NCI-H2196 treated with DMSO at 0.1 percent for 48 hours (cell line): ENCODE results near the gene NEMP1.
A peak's percentile ranks its signal among the peaks of the same experiment; 100 is the strongest.
"Not testable (repeated sequence)": the region's sequence is repeated elsewhere in the genome, so short reads cannot be mapped to it uniquely, and the experiment has no call there.

Experiments
- DNase-seq: peaks from one replicate; lab custom pipeline; 2025; ENCODE audit not compliant: unreplicated experiment; lab: John Stamatoyannopoulos, UW

Gene NEMP1

GRCh38 chr12:57031138-57031725 is 47.4 kb downstream of the NEMP1 start:
- DNase-seq: peak; percentile 61

GRCh38 chr12:57029457-57029856 is 49.1 kb downstream of the NEMP1 start:
- no peak for DNase-seq

GRCh38 chr12:57027805-57028153 is 50.8 kb downstream of the NEMP1 start:
- no peak for DNase-seq

DNA sequence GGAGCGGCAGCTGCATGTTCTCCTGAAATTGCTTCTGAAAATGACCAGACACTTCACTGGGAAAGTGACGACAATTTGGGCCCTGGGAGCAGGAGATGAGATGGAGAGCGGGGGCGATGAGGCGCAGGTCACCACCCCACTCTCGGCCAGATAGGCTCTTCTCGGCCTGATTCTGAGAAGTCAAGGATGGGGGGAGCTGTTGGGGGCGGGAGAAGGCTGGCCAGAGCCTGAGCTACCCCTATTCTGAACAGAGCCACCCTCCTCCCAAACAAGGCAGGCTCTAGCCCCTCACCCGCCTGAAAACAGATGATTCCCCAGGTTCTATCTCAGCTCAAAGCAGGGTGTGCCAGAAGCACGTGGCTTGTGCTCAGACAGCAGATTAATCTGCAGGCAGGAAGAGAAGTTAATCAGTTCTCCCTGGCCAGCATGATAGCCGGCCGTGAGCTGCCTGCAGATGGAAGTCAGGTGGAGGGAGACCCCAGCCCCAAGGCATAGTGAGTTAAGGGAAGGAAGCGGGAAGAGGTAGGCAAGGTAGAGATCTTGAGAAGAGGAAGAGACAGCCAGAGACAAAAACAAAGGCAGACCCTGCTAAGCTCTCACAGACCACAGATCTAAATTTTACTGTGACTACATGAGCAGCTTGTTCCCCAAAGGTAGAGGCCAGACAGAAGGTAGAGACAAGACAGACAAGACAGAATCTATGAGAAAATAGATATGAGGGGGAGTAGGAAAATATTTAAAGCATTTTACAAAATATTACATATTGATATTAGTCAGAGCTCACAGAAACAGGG is 51.4 kb downstream of the NEMP1 start:
- no peak for DNase-seq

DNA sequence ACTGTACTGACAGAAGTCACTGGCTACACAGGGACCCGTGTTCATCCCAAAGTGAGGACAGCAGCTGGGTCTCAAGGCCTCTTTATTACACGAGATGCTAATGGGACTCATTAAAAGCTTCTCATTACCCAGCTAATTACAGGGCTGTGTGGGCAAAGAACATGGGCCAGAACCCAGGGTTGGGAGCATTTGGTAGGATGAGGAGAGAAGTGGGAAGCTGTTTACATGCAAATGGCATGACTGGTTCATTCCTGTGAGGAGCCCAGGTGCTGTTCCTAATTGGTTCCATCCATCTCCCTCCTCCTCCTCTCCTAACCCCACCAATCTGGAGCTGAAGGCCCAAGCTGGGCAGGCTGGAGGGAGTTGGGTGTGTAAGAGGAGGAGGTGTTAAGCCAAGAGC is 53.4 kb downstream of the NEMP1 start:
- no peak for DNase-seq

GRCh38 chr12:57022324-57022723 is 56.3 kb downstream of the NEMP1 start:
- not testable (repeated sequence) for DNase-seq

- DNase-seq: no peak
Measured at GRCh38 chr12:57019983-57020719, 58.4 kb downstream of the NEMP1 start.

DNA sequence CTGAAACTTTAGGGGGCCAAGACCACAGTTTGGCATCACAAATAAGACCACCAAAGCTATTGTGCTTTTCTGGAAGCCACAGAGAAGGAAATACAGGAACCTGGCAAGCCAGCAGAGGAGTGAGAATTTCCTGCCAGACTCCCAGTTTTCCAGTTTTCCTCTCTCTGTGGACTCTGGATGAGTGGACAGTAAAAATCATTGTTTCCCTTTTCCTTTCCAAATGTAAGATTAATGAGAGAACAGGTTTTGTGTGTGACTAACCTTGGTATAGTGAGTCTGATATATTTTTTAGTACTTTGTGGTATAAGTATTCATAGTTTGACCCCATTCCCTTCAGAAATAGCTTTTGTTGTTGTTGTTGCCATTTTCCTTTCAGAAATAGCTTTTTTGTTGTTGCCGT is 59.7 kb downstream of the NEMP1 start:
- no peak for DNase-seq

GRCh38 chr12:57018353-57018752 is 60.2 kb downstream of the NEMP1 start:
- not testable (repeated sequence) for DNase-seq

GRCh38 chr12:57016348-57016747 is 62.2 kb downstream of the NEMP1 start, which contains the start of gene TAC3:
TSS of gene TAC3 (minus strand) at chr12:57016529. CDS start at chr12:57015797, 732 bp downstream.
- no peak for DNase-seq

- DNase-seq: no peak
Measured at GRCh38 chr12:57012600-57013465, 65.8 kb downstream of the NEMP1 start.

- no peak for DNase-seq
Measured at GRCh38 chr12:57011438-57012424, 66.9 kb downstream of the NEMP1 start.

DNA sequence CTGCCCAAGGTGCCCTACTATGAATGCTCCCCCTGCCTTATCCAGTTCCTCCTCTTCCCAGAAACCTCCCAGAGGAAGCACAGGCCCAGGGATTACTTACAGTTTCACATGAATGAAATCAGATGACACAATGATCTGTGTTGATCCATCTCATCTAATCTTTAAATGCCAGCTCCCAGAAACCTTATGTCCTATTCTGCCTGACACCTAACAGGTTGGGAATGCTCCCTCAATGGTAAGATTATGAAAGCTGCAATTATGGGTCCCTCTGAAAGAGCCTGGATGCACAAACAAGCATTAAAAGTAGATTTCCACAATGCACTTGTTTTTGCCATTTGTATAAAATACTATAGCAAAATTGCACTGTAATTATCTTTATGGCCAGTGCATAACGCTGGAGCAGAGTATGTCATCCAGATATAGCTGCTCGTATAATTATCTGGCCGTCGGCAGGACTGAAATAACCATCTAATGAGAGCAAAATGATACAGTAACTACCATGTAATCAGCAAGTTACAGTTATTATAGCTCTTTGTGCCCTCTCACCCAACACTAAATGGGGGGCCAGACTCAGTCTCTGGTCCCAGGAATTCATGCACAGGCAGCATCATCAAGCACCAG is 67.9 kb downstream of the NEMP1 start:
- no peak for DNase-seq

- no peak for DNase-seq
Measured at GRCh38 chr12:57009949-57010626, 68.5 kb downstream of the NEMP1 start.

- peak; percentile 49 for DNase-seq
Measured at GRCh38 chr12:57008178-57008577, 70.4 kb downstream of the NEMP1 start.

- no peak for DNase-seq
Measured at GRCh38 chr12:57006809-57007475, 71.6 kb downstream of the NEMP1 start.

GRCh38 chr12:57005980-57006808 is 72.4 kb downstream of the NEMP1 start, which contains the start of gene ZBTB39:
TSS of gene ZBTB39 (minus strand) at chr12:57006546. CDS start at chr12:57004917, 1,629 bp downstream.
- DNase-seq: peak; percentile 22
